ENCODE results near the gene IL2RG.

Gene IL2RG

DNA sequence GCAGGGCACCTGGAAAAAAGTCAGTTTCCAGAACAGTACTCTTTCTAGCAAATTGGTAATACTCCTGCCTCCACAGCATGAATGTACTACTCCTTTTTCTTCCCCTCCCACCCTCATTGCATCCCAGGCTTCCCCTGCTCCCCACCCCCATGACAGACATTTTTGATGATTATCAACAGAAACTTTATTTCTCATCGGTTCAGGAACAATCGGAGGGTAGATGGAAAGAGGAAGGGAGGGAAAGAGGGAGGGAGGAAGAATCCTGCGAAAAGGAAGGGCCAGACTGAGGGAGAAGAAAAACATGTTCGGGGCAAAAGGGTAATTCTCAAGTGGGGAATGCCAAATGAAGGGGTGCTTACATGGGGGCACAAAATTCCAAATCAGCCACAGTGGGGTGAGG, 4.1 kb downstream of the IL2RG start:
- DNase-seq = no peak

DNA sequence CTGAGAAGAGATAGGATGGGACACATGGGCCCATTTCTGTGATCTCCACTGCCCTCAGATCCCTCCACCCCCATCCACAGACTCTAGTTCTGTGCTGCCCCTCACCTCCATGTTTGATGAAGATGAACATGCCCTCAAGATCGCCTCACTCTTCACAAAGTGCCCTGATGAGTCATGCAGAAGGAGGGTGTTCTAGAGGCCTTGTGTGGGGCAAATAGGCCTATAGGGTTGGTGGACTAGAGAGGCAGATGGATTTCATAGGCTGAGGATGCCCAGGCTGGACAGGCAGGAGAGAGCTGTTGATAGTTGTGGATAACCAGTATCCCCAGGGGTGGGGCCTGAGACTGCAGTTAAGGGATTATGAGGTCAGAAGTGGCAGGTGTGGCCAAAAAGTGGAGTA, 5.0 kb downstream of the IL2RG start, which contains the start of gene CXorf65:
CXorf65 (minus strand) TSS at position 314 of the 400 bp plus-strand sequence; CDS start at position 130, 184 bp downstream.
- DNase-seq = no peak

GRCh38 chrX:71105628-71106027, 5.7 kb downstream of the IL2RG start:
- DNase-seq = no peak

- peak; percentile 71 for DNase-seq
Measured at GRCh38 chrX:71103110-71103983, 8.0 kb downstream of the IL2RG start.

DNA sequence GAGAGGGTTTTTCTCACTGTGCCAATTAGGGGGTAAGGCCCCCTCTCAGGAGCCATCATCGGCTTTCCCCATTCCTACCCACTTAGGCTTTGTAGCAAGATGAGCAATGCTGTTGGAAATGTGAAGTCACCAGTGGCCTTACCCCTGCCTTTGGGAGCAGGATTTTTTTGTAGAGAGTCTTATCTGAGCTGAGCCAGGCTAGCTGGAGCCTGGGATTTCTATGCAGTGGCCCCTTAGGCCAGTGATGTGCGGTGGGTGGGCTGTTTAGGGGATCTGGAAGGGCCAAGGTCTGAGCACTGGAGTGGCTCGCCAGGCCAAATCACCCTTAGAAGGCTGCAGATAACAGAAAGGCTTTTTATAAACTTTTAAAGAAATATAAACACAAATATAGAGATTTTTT, 9.1 kb downstream of the IL2RG start:
- DNase-seq = no peak

GRCh38 chrX:71100581-71101505, 10.5 kb downstream of the IL2RG start:
- DNase-seq = no peak

- DNase-seq = no peak
Measured at GRCh38 chrX:71099736-71100135, 11.6 kb downstream of the IL2RG start.

- DNase-seq = no peak
Measured at GRCh38 chrX:71098951-71099506, 12.3 kb downstream of the IL2RG start.

- peak; percentile 59 for DNase-seq
Measured at GRCh38 chrX:71098302-71098701, 13.1 kb downstream of the IL2RG start.

DNA sequence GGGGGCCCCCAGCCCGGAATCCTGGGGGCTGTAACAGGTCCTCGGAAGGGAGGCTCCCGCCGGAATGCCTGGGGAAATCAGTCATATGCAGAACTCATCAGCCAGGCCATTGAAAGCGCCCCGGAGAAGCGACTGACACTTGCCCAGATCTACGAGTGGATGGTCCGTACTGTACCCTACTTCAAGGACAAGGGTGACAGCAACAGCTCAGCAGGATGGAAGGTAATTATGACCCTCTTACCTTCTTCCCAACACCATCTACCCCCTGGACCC, 14.7 kb downstream of the IL2RG start:
- no peak for DNase-seq

DNA sequence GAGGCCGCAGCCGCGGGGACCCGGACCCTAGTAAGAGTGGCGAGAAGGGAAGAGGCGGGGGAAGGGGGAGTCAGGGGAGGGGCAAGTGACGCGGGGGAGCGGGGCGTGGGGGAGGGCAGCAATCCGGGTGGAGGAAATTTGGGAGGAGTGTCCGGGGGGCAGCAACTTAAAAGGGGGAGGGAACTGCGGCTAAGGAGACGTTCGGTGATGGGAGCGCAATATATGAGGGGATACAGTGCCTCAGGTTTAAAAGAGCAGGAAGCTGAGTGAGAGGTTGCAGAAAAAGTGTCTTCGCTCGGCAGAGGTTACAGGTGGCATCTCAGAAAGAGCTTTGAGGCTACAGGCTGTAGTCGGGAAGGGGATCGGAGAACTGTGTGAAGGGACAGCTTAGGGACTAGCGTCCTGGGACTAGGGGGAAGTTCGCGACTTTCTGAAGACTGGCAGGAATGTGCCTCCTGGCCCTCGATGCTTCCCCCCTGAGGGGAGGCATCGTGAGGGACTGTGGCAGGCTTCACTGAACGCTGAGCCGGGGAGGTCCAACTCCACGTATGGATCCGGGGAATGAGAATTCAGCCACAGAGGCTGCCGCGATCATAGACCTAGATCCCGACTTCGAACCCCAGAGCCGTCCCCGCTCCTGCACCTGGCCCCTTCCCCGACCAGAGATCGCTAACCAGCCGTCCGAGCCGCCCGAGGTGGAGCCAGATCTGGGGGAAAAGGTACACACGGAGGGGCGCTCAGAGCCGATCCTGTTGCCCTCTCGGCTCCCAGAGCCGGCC, 15.2 kb downstream of the IL2RG start:
- no peak for DNase-seq

GRCh38 chrX:71095555-71095980, 15.8 kb downstream of the IL2RG start, which contains the start of gene FOXO4:
TSS of gene FOXO4 (plus strand) at chrX:71095851. CDS start at chrX:71096529, 678 bp downstream.
- DNase-seq = peak; percentile 95

- no peak for DNase-seq
Measured at GRCh38 chrX:71095033-71095432, 16.3 kb downstream of the IL2RG start.

DNA sequence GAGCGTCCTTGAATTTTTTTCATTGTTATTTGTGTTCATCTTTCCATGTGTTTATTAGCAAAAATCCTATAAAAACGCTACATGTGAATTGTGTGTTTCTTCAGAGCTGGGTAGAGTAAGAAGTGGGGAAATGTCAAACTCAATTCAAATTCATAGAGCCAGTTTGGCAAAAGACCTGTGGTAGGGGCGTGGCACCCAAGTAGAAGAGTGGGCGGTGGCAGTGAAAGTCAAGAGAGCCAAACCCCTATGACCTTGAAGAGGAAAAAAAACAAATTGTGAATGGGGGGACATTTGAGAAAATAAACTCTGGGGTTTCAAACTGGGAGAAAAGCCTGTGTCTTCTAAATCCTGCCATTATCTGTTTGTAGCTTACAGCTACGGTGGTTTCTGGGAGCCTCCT, 20.1 kb downstream of the IL2RG start:
- DNase-seq = no peak

DNA sequence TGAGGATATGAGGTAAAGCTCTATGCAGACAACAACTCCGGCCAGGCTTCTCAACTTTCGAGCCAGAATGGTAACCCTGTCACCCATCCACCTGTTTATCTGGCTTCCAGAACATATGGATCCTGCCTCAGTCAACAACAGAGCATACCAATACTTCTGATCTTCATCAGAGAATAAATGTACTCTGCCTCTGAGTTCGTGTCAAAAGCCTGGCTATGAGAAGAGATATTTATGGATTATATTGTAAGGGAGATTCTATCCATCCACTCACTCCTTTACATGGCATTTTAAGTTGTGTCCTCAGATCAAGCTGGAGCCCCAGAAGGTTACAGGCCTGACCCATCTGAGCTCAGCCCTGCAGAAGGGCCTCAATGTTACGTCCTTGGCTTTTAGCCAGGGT, 25.5 kb downstream of the IL2RG start:
- DNase-seq = no peak

GRCh38 chrX:71082822-71083221, 28.6 kb downstream of the IL2RG start:
- no peak for DNase-seq

GRCh38 chrX:71082124-71082647, 29.2 kb downstream of the IL2RG start:
- DNase-seq = no peak

GRCh38 chrX:71081330-71082123, 29.9 kb downstream of the IL2RG start:
- DNase-seq = no peak

DNA sequence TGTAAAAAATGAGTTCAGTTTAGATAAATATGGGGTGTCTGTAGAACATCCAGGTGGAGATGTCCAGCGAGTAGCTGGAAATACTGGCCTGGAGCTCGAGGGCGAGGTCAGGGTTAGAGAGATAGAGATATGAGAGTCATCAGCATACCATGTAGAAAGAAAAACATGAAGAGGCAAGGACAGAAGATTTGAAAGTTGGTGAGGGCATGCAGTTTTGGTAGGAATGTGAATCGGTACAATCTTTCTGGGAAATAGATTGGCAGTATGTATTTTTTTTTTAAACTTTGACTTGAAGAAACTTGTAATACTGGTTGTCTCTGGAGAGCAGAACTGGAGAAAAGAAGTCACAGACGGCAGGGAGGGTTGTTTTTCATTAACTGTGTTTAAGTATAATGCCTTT, 40.8 kb downstream of the IL2RG start:
- DNase-seq = no peak

- DNase-seq = peak; percentile 94
Measured at GRCh38 chrX:71068044-71068918, 43.1 kb downstream of the IL2RG start, which contains the start of gene SNX12. TSS of gene SNX12 (minus strand) at chrX:71068334. CDS start at chrX:71068306, 28 bp downstream.
